K562 (cell line): ENCODE data around the gene ACTN4. TPM values are rescaled to one million over a fixed set of nuclear protein-coding genes. Genes with fewer than 3 reads are reported as not detected.

Source experiments
- ATAC-seq: fragments of 200-7000 bp; cut with Tn5 transposase; 3 replicates; pipeline ENCODE4 v1.9.1; 2020; ENCODE audit warnings: moderate library complexity
- BruUV-seq: library from RNA; stranded (reverse); fragments of 400-500 nt; replicated peaks from 2 replicates; lab custom pipeline; 2021; lab: Mats Ljungman, UMichigan
- CTCF ChIA-PET: fragments of 300-600 bp; formaldehyde crosslinking; extraction: SDS; loops from one replicate; lab custom pipeline; 2021; ENCODE audit warnings: low intra/inter-chr PET ratio; lab: Yijun Ruan, JAX
- POLR2A ChIA-PET: fragments of 300-600, 350-650 bp; sonication (Branson Sonifier 250); formaldehyde crosslinking; extraction: SDS; loops from one replicate; lab custom pipeline; 2021; ENCODE audit warnings: antibody characterized with exemption, inconsistent platforms; lab: Yijun Ruan, JAX
- DNase-seq, 4 experiments: peaks; one replicate each; pipeline versions ENCODE4 v3.0.0 to v3.0.0-alpha.2; 2011 to 2018; ENCODE audit warnings: low spot score in 3 of 4, mixed read lengths in 3 of 4; ENCODE audit errors: extremely low read depth in 1 of 4
- FAIRE-seq: peaks from 2 replicates; lab custom pipeline; 2011; peaks lifted over from hg19 to GRCh38; lab: Jason Lieb, UNC
- H2AFZ ChIP-seq: 2 replicates; pipeline ENCODE4 v1.6.0; 2011; ENCODE audit warnings: low read depth, low read length, control low read depth, inconsistent platforms
- H3K27ac ChIP-seq: fragments of 200-600 bp; 3 replicates; pipeline ENCODE4 v1.8.0; 2011; ENCODE audit warnings: low read depth, mild to moderate bottlenecking, control low read depth, inconsistent platforms, low read length, moderate library complexity, mixed read lengths; ENCODE audit errors: extremely low read depth
- H3K27me3 ChIP-seq, 2 experiments: fragments of 300-600 bp in 1 of 2; 2 replicates in 1 of 2; 3 replicates in 1 of 2; pipeline versions ENCODE4 v1.6.0 to v1.8.0; 2011; ENCODE audit warnings: inconsistent platforms in 2 of 2, low read length in 2 of 2, mild to moderate bottlenecking in 1 of 2, mixed read lengths in 1 of 2, moderate library complexity in 1 of 2; ENCODE audit not compliant: control insufficient read depth in 2 of 2, insufficient read depth in 2 of 2
- H3K36me3 ChIP-seq: fragments of 300-600 bp; 3 replicates; pipeline ENCODE4 v1.8.0; 2011; ENCODE audit warnings: mild to moderate bottlenecking, low read length, inconsistent platforms; ENCODE audit not compliant: control insufficient read depth, insufficient read depth
- H3K4me1 ChIP-seq, 2 experiments: fragments of 200-600 bp in 1 of 2; replicated peaks in 1 of 2; 2 replicates in 1 of 2; 3 replicates in 1 of 2; pipeline versions ENCODE4 v1.5.1 to v1.8.0; 2011; ENCODE audit warnings: inconsistent platforms in 2 of 2, low read length in 2 of 2, mild to moderate bottlenecking in 1 of 2, mixed read lengths in 1 of 2, moderate library complexity in 1 of 2; ENCODE audit not compliant: control insufficient read depth in 2 of 2, insufficient read depth in 2 of 2
- H3K4me2 ChIP-seq: 2 replicates; pipeline ENCODE4 v1.6.1; 2011; ENCODE audit warnings: low read length, control low read depth, inconsistent platforms, mixed read lengths; ENCODE audit not compliant: insufficient read depth
- H3K4me3 ChIP-seq: fragments of 200-600 bp; sonication (generic), shearing (Covaris generic); 2 replicates; pipeline ENCODE4 v1.5.1; 2016; ENCODE audit warnings: control low read depth, inconsistent platforms
- H3K79me2 ChIP-seq: fragments of 200-600 bp; 3 replicates; pipeline ENCODE4 v1.8.0; 2011; ENCODE audit warnings: low read length, inconsistent platforms; ENCODE audit not compliant: control insufficient read depth, insufficient read depth
- H3K9ac ChIP-seq, 2 experiments: 2 replicates each; pipeline versions ENCODE4 v1.6.0 to v1.6.1; 2011; ENCODE audit warnings: low read depth in 2 of 2, low read length in 2 of 2, control low read depth in 1 of 2, inconsistent platforms in 1 of 2, mild to moderate bottlenecking in 1 of 2, mixed read lengths in 1 of 2; ENCODE audit not compliant: insufficient read depth in 1 of 2
- H3K9me1 ChIP-seq: one replicate; pipeline ENCODE4 v1.6.0; 2011; ENCODE audit warnings: inconsistent platforms, mild to moderate bottlenecking, low read length, moderate library complexity; ENCODE audit not compliant: control insufficient read depth, insufficient read depth
- H3K9me3 ChIP-seq: replicated peaks from 2 replicates; pipeline ENCODE4 v1.5.1; 2011; ENCODE audit warnings: low read depth, low read length, inconsistent platforms; ENCODE audit not compliant: control insufficient read depth, insufficient read depth
- H4K20me1 ChIP-seq: replicated peaks from 2 replicates; pipeline ENCODE4 v1.6.1; 2011; ENCODE audit warnings: low read length, inconsistent platforms, mixed read lengths; ENCODE audit not compliant: control insufficient read depth, insufficient read depth
- ARNT ChIP-seq, 2 experiments: fragments of 450-650 bp; IDR thresholded peaks; 2 replicates each; pipeline ENCODE4 v1.6.1; 2016; ENCODE audit warnings: mild to moderate bottlenecking in 1 of 2
- ELF1 ChIP-seq: fragments of 200-800 bp; sonication (Bioruptor generic); IDR thresholded peaks from 2 replicates; pipeline ENCODE4 v1.6.1; 2016; ENCODE audit warnings: missing genetic modification characterization, missing compliant biosample characterization
- HMBOX1 ChIP-seq: sonication (generic); IDR thresholded peaks from 2 replicates; pipeline ENCODE4 v1.6.1; 2016
- HNRNPH1 ChIP-seq: fragments of 200-400 bp; formaldehyde crosslinking; optimal IDR thresholded peaks from 2 replicates; pipeline ENCODE3; 2017; ENCODE audit warnings: low read depth, mild to moderate bottlenecking, low read length, moderate library complexity
- LEF1 ChIP-seq: fragments of 450-650 bp; IDR thresholded peaks from 2 replicates; pipeline ENCODE4 v1.6.1; 2016; ENCODE audit warnings: mild to moderate bottlenecking
- MCM2 ChIP-seq: fragments of 450-650 bp; IDR thresholded peaks from 2 replicates; pipeline ENCODE4 v1.6.1; 2017; ENCODE audit warnings: low read depth, mild to moderate bottlenecking
- MEF2D ChIP-seq: conservative IDR thresholded peaks from 2 replicates; pipeline ENCODE4 v1.6.1; 2016; ENCODE audit warnings: low read depth, missing genetic modification characterization, missing compliant biosample characterization
- MITF ChIP-seq: IDR thresholded peaks from 2 replicates; pipeline ENCODE4 v1.6.1; 2014; ENCODE audit warnings: antibody characterized with exemption
- POLR2AphosphoS2 ChIP-seq: IDR thresholded peaks from 2 replicates; pipeline ENCODE4 v1.6.1; 2012; ENCODE audit warnings: low read length, improper control_type of control experiment
- POLR2G ChIP-seq: fragments of 200-400 bp; formaldehyde crosslinking; IDR thresholded peaks from 2 replicates; pipeline ENCODE4 v1.6.1; 2017; ENCODE audit warnings: low read depth, mild to moderate bottlenecking, antibody characterized with exemption, low read length, moderate library complexity
- RBM22 ChIP-seq: fragments of 200-400 bp; formaldehyde crosslinking; IDR thresholded peaks from 2 replicates; pipeline ENCODE4 v1.6.1; 2018; ENCODE audit warnings: low read length, low read depth; ENCODE audit not compliant: poor library complexity, severe bottlenecking
- SP1 ChIP-seq: sonication (generic); formaldehyde crosslinking; IDR thresholded peaks from 2 replicates; pipeline ENCODE4 v1.8.1; 2022; ENCODE audit warnings: mild to moderate bottlenecking, missing genetic modification reagents
- YBX1 ChIP-seq: fragments of 450-650 bp; IDR thresholded peaks from 2 replicates; pipeline ENCODE4 v1.7.1; 2016; ENCODE audit warnings: mild to moderate bottlenecking
- ZNF644 ChIP-seq: fragments of 200-800 bp; sonication (Bioruptor generic); IDR thresholded peaks from 2 replicates; pipeline ENCODE4 v1.6.1; 2016; ENCODE audit warnings: low read depth, missing genetic modification characterization, missing compliant biosample characterization
- ZNF740 ChIP-seq, 3 experiments: fragments of 200-800 bp in 1 of 3; sonication (Bioruptor generic) in 1 of 3; sonication (generic) in 1 of 3; formaldehyde crosslinking in 1 of 3; IDR thresholded peaks; 2 replicates each; pipeline versions ENCODE4 v1.6.1 to v1.8.0; 2016 to 2022; ENCODE audit warnings: mild to moderate bottlenecking in 2 of 3, missing compliant biosample characterization in 2 of 3, missing genetic modification characterization in 2 of 3, missing genetic modification reagents in 1 of 3
- WGBS: fragments of 100-300 bp; shearing (Covaris generic); methylation state at CpG from one replicate; pipeline ENCODE4 v1.1.6; 2016; ENCODE audit warnings: low coverage, mixed read lengths; ENCODE audit not compliant: insufficient coverage; ENCODE audit errors: missing lambda C conversion rate; 5-methylcytosine and 5-hydroxymethylcytosine counted together
- in situ Hi-C: fragments of 300-500 bp; cut with MboI; formaldehyde crosslinking; loops from 4 replicates; pipeline ENCODE4 v1.15.0; 2018; ENCODE audit warnings: inconsistent platforms, mixed read lengths
- intact Hi-C: fragments of 100-400 bp; cut with micrococcal nuclease; formaldehyde crosslinking; loops from 2 replicates; pipeline ENCODE4 v1.14.2; 2022
- polyA plus RNA-seq, 8 experiments: library from polyadenylated mRNA; depleted of rRNA in 4 of 8; stranded (reverse) in 5 of 8; unstranded in 3 of 8; fragments of >200 nt; fragmentation: Nextera tagmentation in 2 of 8; fragmentation: Illumina TruSeq in 1 of 8; extraction: Ambion mirVana in 2 of 8; extraction: Trizol in 1 of 8; gene quantifications; 2 replicates each; pipeline versions ENCODE4 v1.2.1 to v1.2.3, GENCODE V29; 2011 to 2014; ENCODE audit warnings: inconsistent platforms in 1 of 8, missing spikeins in 1 of 8
- total RNA-seq, 7 experiments: library from RNA; depleted of rRNA in 6 of 7; stranded (reverse); fragments of >200 nt in 6 of 7; fragmentation: Illumina TruSeq in 2 of 7; extraction: Trizol in 2 of 7; gene quantifications; 2 replicates each; pipeline versions ENCODE4 v1.2.1 to v1.2.3, GENCODE V29; 2011 to 2021; ENCODE audit warnings: low replicate concordance in 1 of 7

The ACTN4 gene
- total and polyA plus RNA-seq, 9 of the 15 experiments (the other 6 are each of a cell fraction or from before 2014, with no cell fraction given), result 3.1 to 385 (median 125) TPM

- in situ Hi-C loops, result no loop called here
These were observed 64.3 kb downstream of the ACTN4 start for GRCh38 chr19:38711726-38712153.

More at GRCh38 chr19:38711726-38712153, 64.3 kb downstream of the ACTN4 start:
- H2AFZ ChIP-seq, result no peak overlapping the region
- H3K36me3 ChIP-seq, result peaks cover 95% of the 10 kb centered on the region; the same call in 2 of the 3 replicates
- no TSS peak for BruUV-seq
- H3K4me3 ChIP-seq, result no peak overlapping the region
- H4K20me1 ChIP-seq, result peaks cover 3% of the 10 kb centered on the region; the same call in 1 of the 2 replicates
- no peaks in the 10 kb centered on the region for H3K9me3 ChIP-seq
- H3K4me2 ChIP-seq, result no peak overlapping the region
- peak overlapping the region in 1 of 2 experiments; percentile 43; a peak in 1 of 4 replicates for H3K9ac ChIP-seq
- H3K27me3 ChIP-seq, result no peaks in the 10 kb centered on the region
- no peak for TF ChIP-seq SP1 (CRISPR knock-in tag)
- TF ChIP-seq ARNT (IDR thresholded peaks at IDR 0.05), result no peak
- no peak for TF ChIP-seq HMBOX1
- TF ChIP-seq ELF1 (tag), result no peak
- TF ChIP-seq POLR2G, result peak; percentile 31; the same call in 1 of the 2 replicates
- TF ChIP-seq MEF2D (tag), result no peak
- TF ChIP-seq YBX1, result no peak
- TF ChIP-seq MITF, result no peak
- 0 out of 2 replicates have a peak, but pooled peaks have one; percentile 44 for TF ChIP-seq POLR2AphosphoS2
- TF ChIP-seq ZNF740 (CRISPR knock-in tag; IDR thresholded peaks at IDR 0.05), result 0 out of 2 replicates have a peak, but pooled peaks have one; percentile 17
- TF ChIP-seq ZNF740 (tag; IDR thresholded peaks at IDR 0.05), result no peak
- TF ChIP-seq RBM22, result peak; percentile 43
- no peak for TF ChIP-seq ZNF644 (tag)
- TF ChIP-seq MCM2, result no peak
- TF ChIP-seq LEF1, result no peak
- TF ChIP-seq HNRNPH1, result no peak
- no peaks in the 10 kb centered on the region; the same call in 2 of the 3 replicates for H3K79me2 ChIP-seq
- ChIA-PET POLR2A (interaction anchor here (0.7 to 1.3 kb wide), 4 partner anchors 14 to 62 kb away, joined by 3 read pairs; no protein-coding TSS in a partner anchor), CTCF (no interaction called here)
- no peak overlapping the region for H3K27ac ChIP-seq
- FAIRE-seq, result no peak
- no peaks in the 10 kb centered on the region for H3K9me1 ChIP-seq
- no peak for ATAC-seq
- peaks cover 0 to 20% of the 10 kb centered on the region in 2 experiments; a peak in 1 of 5 replicates for H3K4me1 ChIP-seq
- WGBS, result 92% methylated on average over 8 of the region's 12 CpGs
- DNase-seq, result no peak
- intact Hi-C loops, result no loop called here
